Colonic mucosa (tissue), 4 donors: Measurements from ENCODE around the gene RSU1. TPM values are rescaled to one million over a fixed set of nuclear protein-coding genes. Genes with fewer than 3 reads are reported as not detected.

Experiments
- DNase-seq: peaks from one replicate; pipeline ENCODE4 v3.0.0-alpha.2; 2020
- H3K27ac ChIP-seq: fragments of 200-600 bp; one replicate; pipeline ENCODE4 v1.8.0; 2021
- H3K27me3 ChIP-seq: fragments of 200-600 bp; one replicate; pipeline ENCODE4 v1.8.0; 2021
- H3K36me3 ChIP-seq: fragments of 200-600 bp; one replicate; pipeline ENCODE4 v1.8.0; 2021
- H3K4me1 ChIP-seq: fragments of 200-600 bp; one replicate; pipeline ENCODE4 v1.8.0; 2021; ENCODE audit warnings: mild to moderate bottlenecking
- H3K4me3 ChIP-seq: fragments of 200-600 bp; one replicate; pipeline ENCODE4 v1.8.0; 2021
- H3K9ac ChIP-seq, 2 donors: one replicate each; pipeline ENCODE4 v1.7.0; 2013; ENCODE audit warnings: control low read depth in 2 of 2, low read depth in 2 of 2, low read length in 2 of 2
- H3K9me3 ChIP-seq: fragments of 200-600 bp; one replicate; pipeline ENCODE4 v1.8.0; 2021
- CTCF ChIP-seq: fragments of 200-600 bp; IDR thresholded peaks from one replicate; pipeline ENCODE4 v1.8.0; 2022; ENCODE audit warnings: antibody characterized with exemption, mild to moderate bottlenecking
- intact Hi-C: fragments of 100-400 bp; cut with DNase I; formaldehyde crosslinking; loops from one replicate; pipeline ENCODE4 v1.14.1; 2022
- total RNA-seq, 2 donors: library from RNA; stranded (reverse); fragmentation: NEBNext Ultra II Directional in 1 of 2; extraction: Animal tissue kit (Norgen Biotek cat#: 25700) in 1 of 2; gene quantifications; one replicate each; pipeline ENCODE4 v1.2.1, GENCODE V29; 2021
- donor health status: healthy.
- donor health status: DM: no; HTN: no; CAD: no.
- donor health status: DM: no; HTN: no; CAD: no.

The RSU1 gene
- total RNA-seq, 2 donors from 2014 or later: 44.3 to 82.9 TPM

GRCh38 chr10:16856567-16856966, 39.3 kb upstream of the RSU1 start:
- H3K27me3 ChIP-seq: no peaks in the 10 kb centered on the region
- no peak overlapping the region for H3K9ac ChIP-seq
- no peaks in the 10 kb centered on the region for H3K36me3 ChIP-seq
- H3K9me3 ChIP-seq: no peaks in the 10 kb centered on the region
- no peaks in the 10 kb centered on the region for H3K4me1 ChIP-seq
- intact Hi-C loops: no loop called here
- no peak for TF ChIP-seq CTCF
- no peak overlapping the region for H3K4me3 ChIP-seq
- no peak for DNase-seq
- no peak overlapping the region for H3K27ac ChIP-seq

GRCh38 chr10:16856092-16856491, 38.9 kb upstream of the RSU1 start:
- no peaks in the 10 kb centered on the region for H3K27me3 ChIP-seq
- no peak overlapping the region for H3K9ac ChIP-seq
- no peak for DNase-seq
- H3K4me3 ChIP-seq: no peak overlapping the region
- H3K27ac ChIP-seq: no peak overlapping the region
- H3K36me3 ChIP-seq: no peaks in the 10 kb centered on the region
- H3K4me1 ChIP-seq: no peaks in the 10 kb centered on the region
- no peak for TF ChIP-seq CTCF
- no peaks in the 10 kb centered on the region for H3K9me3 ChIP-seq
- intact Hi-C loops: no loop called here

GRCh38 chr10:16854623-16855022, 37.4 kb upstream of the RSU1 start:
- TF ChIP-seq CTCF: no peak
- no peak for DNase-seq
- Histone ChIP-seq H3K9me3 (no peaks in the 10 kb centered on the region), H3K4me1 (no peaks in the 10 kb centered on the region), H3K36me3 (no peaks in the 10 kb centered on the region), H3K27me3 (no peaks in the 10 kb centered on the region), H3K27ac (no peak overlapping the region), H3K4me3 (no peak overlapping the region), H3K9ac (no peak overlapping the region)
- intact Hi-C loops: no loop called here

GRCh38 chr10:16853809-16854208, 36.6 kb upstream of the RSU1 start:
- Histone ChIP-seq H3K9ac (no peak overlapping the region), H3K4me3 (no peak overlapping the region), H3K27ac (no peak overlapping the region), H3K4me1 (no peaks in the 10 kb centered on the region), H3K27me3 (no peaks in the 10 kb centered on the region), H3K9me3 (no peaks in the 10 kb centered on the region), H3K36me3 (no peaks in the 10 kb centered on the region)
- no peak for DNase-seq
- intact Hi-C loops: no loop called here
- TF ChIP-seq CTCF: no peak

GRCh38 chr10:16853201-16853600, 36.0 kb upstream of the RSU1 start:
- H3K36me3 ChIP-seq: no peaks in the 10 kb centered on the region
- TF ChIP-seq CTCF: no peak
- H3K9ac ChIP-seq: no peak overlapping the region
- H3K27ac ChIP-seq: no peak overlapping the region
- H3K4me3 ChIP-seq: no peak overlapping the region
- H3K9me3 ChIP-seq: no peaks in the 10 kb centered on the region
- intact Hi-C loops: no loop called here
- no peak for DNase-seq
- H3K4me1 ChIP-seq: no peaks in the 10 kb centered on the region
- no peaks in the 10 kb centered on the region for H3K27me3 ChIP-seq

- Histone ChIP-seq H3K36me3 (no peaks in the 10 kb centered on the region), H3K27me3 (no peaks in the 10 kb centered on the region), H3K4me3 (no peak overlapping the region), H3K9me3 (no peaks in the 10 kb centered on the region), H3K27ac (no peak overlapping the region), H3K9ac (no peak overlapping the region), H3K4me1 (no peaks in the 10 kb centered on the region)
- intact Hi-C loops: no loop called here
- no peak for TF ChIP-seq CTCF
- DNase-seq: no peak
Observed at GRCh38 chr10:16852624-16853023, 35.4 kb upstream of the RSU1 start.
